GM23338 (cell line): ENCODE measurements around the gene KIF3C. TPM values are rescaled to one million over a fixed set of nuclear protein-coding genes. Genes with fewer than 3 reads are reported as not detected.

ENCODE experiments used
- ATAC-seq: fragments of 200-7000 bp; cut with Tn5 transposase; 3 replicates; pipeline ENCODE4 v1.9.1; 2020
- DNase-seq: peaks from one replicate; pipeline ENCODE4 v3.0.0-alpha.2; 2015; ENCODE audit warnings: low spot score
- H2AFZ ChIP-seq: fragments of 200-600 bp; sonication (generic); 2 replicates; pipeline ENCODE4 v1.8.0; 2016; ENCODE audit warnings: antibody characterized with exemption, mild to moderate bottlenecking, moderate library complexity
- H3F3A ChIP-seq: fragments of 200-600 bp; sonication (generic); replicated peaks from 2 replicates; pipeline ENCODE4 v1.8.0; 2017; ENCODE audit warnings: antibody characterized with exemption, mixed run types, low read depth
- H3K27ac ChIP-seq: fragments of 200-600 bp; sonication (generic); 2 replicates; pipeline ENCODE4 v1.6.1; 2016; ENCODE audit warnings: low read depth
- H3K27me3 ChIP-seq: fragments of 200-600 bp; sonication (generic); 2 replicates; pipeline ENCODE4 v1.8.0; 2016; ENCODE audit warnings: mild to moderate bottlenecking, mixed run types, moderate library complexity; ENCODE audit not compliant: insufficient read depth
- H3K36me3 ChIP-seq: fragments of 200-600 bp; sonication (generic); 2 replicates; pipeline ENCODE4 v1.8.0; 2016; ENCODE audit warnings: mild to moderate bottlenecking; ENCODE audit not compliant: insufficient read depth
- H3K4me1 ChIP-seq: fragments of 200-600 bp; sonication (generic); 2 replicates; pipeline ENCODE4 v1.8.0; 2016; ENCODE audit warnings: mild to moderate bottlenecking, moderate library complexity; ENCODE audit not compliant: insufficient read depth
- H3K4me2 ChIP-seq: fragments of 200-600 bp; sonication (generic); 2 replicates; pipeline ENCODE4 v1.7.1; 2017; ENCODE audit warnings: mixed run types
- H3K4me3 ChIP-seq: fragments of 200-600 bp; sonication (generic); 2 replicates; pipeline ENCODE4 v1.6.1; 2016; ENCODE audit warnings: mixed run types
- H3K79me2 ChIP-seq: fragments of 200-600 bp; sonication (generic); replicated peaks from 2 replicates; pipeline ENCODE4 v1.8.0; 2017; ENCODE audit warnings: mild to moderate bottlenecking; ENCODE audit not compliant: insufficient read depth
- H3K9me2 ChIP-seq: fragments of 200-600 bp; sonication (generic); 2 replicates; pipeline ENCODE4 v1.8.0; 2017; ENCODE audit not compliant: insufficient read depth
- H4K20me1 ChIP-seq: fragments of 200-600 bp; sonication (generic); replicated peaks from 2 replicates; pipeline ENCODE4 v1.8.0; 2017; ENCODE audit warnings: mild to moderate bottlenecking; ENCODE audit not compliant: insufficient read depth
- H3K27ac Mint-ChIP-seq: 2 replicates; pipeline ENCODE4 v1.8.0; 2020; ENCODE audit warnings: inconsistent platforms, mild to moderate bottlenecking, moderate library complexity, mixed read lengths
- H3K27me3 Mint-ChIP-seq: 3 replicates; pipeline ENCODE4 v1.8.0; 2022; ENCODE audit warnings: low read depth, mild to moderate bottlenecking, moderate library complexity, mixed read lengths, inconsistent platforms; ENCODE audit not compliant: insufficient read depth, poor library complexity
- H3K36me3 Mint-ChIP-seq: 3 replicates; pipeline ENCODE4 v1.8.0; 2021; ENCODE audit warnings: low read depth, mild to moderate bottlenecking, inconsistent platforms, moderate library complexity, mixed read lengths
- H3K4me1 Mint-ChIP-seq: 3 replicates; pipeline ENCODE4 v1.8.0; 2020; ENCODE audit warnings: mild to moderate bottlenecking, inconsistent platforms, mixed read lengths
- H3K4me3 Mint-ChIP-seq: 3 replicates; pipeline ENCODE4 v1.8.0; 2021; ENCODE audit warnings: moderate library complexity, mild to moderate bottlenecking, inconsistent platforms, mixed read lengths
- H3K9me3 Mint-ChIP-seq: 3 replicates; pipeline ENCODE4 v1.8.0; 2020; ENCODE audit warnings: moderate library complexity, mild to moderate bottlenecking, inconsistent platforms, mixed read lengths
- STAT1 ChIP-seq: IDR thresholded peaks from one replicate; pipeline ENCODE4 v1.6.1; 2016; ENCODE audit warnings: antibody characterized with exemption; ENCODE audit not compliant: unreplicated experiment
- ZNF331 ChIP-seq: fragments of 250-450 bp; sonication (Bioruptor Pico); IDR thresholded peaks from 2 replicates; pipeline ENCODE4 v1.5.0; 2020; ENCODE audit warnings: low read depth, mild to moderate bottlenecking, moderate library complexity
- polyA plus RNA-seq: library from polyadenylated mRNA; unstranded; fragments of >200 nt; fragmentation: Nextera tagmentation; extraction: Ambion mirVana; gene quantifications from 2 replicates; pipeline ENCODE4 v1.2.1, GENCODE V29; 2016
- total RNA-seq: library from RNA; depleted of rRNA; stranded (reverse); fragments of >200 nt; shearing (Covaris generic); gene quantifications from 2 replicates; pipeline ENCODE4 v1.2.3, GENCODE V29; 2014
- TF ChIP-seq, protein P1 (sequence below): fragments of 250-450 bp; sonication (Bioruptor Pico); IDR thresholded peaks from 2 replicates; pipeline ENCODE4 v1.5.0; 2020; ENCODE audit warnings: mild to moderate bottlenecking, moderate library complexity
- TF ChIP-seq, protein P2 (sequence below): IDR thresholded peaks from one replicate; pipeline ENCODE4 v1.6.1; 2018; ENCODE audit warnings: antibody characterized with exemption; ENCODE audit not compliant: unreplicated experiment

KIF3C gene
- total and polyA plus RNA-seq, 2 experiments from 2014 or later: 14.9 to 40.0 TPM

DNA sequence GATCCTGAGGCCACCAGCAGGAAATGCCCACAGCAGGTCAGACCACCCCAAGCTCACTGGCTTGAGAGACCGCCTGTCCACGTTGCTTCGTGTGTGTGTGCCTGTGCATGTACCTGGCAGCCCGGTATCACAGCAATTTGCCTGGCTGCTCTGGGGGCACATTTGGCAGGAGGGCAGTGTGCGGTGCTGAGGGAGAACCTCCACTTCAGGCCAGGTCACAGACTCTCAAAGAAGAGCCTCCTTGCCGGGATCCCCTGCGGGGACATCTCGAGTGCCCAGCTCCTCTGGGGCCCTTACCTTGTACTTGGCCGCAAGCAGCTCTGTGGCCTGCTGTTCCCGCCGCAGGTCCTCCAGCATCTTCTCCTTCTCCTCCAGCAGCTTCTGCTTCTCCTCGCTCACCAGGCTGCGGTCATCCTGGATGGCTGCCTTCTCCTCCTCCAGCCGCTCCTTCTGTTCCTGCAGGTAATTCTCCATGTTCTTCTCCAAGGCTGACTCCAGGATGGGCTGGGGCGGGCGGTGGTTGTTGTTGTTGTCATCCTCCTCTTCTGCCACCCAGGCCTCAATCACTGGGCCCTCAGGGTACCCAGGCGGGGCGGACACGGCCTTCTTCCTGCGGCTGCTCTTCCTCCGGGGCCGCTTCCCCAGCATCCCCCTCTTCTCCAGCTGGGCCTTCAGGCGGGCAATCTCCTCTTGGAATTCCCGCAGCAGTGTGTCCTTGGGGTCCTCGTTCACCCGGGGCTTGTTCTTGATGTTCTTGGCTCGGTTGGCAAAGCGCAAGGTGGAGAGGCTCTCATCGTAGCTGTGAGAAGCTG, 2.0 kb downstream of the KIF3C start:
- Histone ChIP-seq H3K4me3 (peak overlapping the region; percentile 39; the same call in 1 of the 2 replicates), H2AFZ (no peak overlapping the region), H3K36me3 (no peaks in the 10 kb centered on the region), H3K9me2 (no peaks in the 10 kb centered on the region; the same call in 1 of the 2 replicates), H3K4me1 (peaks cover 34% of the 10 kb centered on the region), H3K79me2 (peaks cover 50% of the 10 kb centered on the region), H3F3A (peaks cover 15% of the 10 kb centered on the region), H4K20me1 (peaks cover 12% of the 10 kb centered on the region), H3K4me2 (peak overlapping the region; percentile 71), H3K27me3 (no peaks in the 10 kb centered on the region), H3K27ac (no peak overlapping the region)
- Mint-ChIP-seq H3K27me3 (peaks cover 18% of the 10 kb centered on the region), H3K9me3 (no peaks in the 10 kb centered on the region; the same call in 1 of the 3 replicates), H3K4me1 (peaks cover 51% of the 10 kb centered on the region), H3K4me3 (peak overlapping the region; percentile 82; the same call in 2 of the 3 replicates), H3K36me3 (peaks cover 40% of the 10 kb centered on the region), H3K27ac (no peak overlapping the region)
- TF ChIP-seq, protein P1, sequence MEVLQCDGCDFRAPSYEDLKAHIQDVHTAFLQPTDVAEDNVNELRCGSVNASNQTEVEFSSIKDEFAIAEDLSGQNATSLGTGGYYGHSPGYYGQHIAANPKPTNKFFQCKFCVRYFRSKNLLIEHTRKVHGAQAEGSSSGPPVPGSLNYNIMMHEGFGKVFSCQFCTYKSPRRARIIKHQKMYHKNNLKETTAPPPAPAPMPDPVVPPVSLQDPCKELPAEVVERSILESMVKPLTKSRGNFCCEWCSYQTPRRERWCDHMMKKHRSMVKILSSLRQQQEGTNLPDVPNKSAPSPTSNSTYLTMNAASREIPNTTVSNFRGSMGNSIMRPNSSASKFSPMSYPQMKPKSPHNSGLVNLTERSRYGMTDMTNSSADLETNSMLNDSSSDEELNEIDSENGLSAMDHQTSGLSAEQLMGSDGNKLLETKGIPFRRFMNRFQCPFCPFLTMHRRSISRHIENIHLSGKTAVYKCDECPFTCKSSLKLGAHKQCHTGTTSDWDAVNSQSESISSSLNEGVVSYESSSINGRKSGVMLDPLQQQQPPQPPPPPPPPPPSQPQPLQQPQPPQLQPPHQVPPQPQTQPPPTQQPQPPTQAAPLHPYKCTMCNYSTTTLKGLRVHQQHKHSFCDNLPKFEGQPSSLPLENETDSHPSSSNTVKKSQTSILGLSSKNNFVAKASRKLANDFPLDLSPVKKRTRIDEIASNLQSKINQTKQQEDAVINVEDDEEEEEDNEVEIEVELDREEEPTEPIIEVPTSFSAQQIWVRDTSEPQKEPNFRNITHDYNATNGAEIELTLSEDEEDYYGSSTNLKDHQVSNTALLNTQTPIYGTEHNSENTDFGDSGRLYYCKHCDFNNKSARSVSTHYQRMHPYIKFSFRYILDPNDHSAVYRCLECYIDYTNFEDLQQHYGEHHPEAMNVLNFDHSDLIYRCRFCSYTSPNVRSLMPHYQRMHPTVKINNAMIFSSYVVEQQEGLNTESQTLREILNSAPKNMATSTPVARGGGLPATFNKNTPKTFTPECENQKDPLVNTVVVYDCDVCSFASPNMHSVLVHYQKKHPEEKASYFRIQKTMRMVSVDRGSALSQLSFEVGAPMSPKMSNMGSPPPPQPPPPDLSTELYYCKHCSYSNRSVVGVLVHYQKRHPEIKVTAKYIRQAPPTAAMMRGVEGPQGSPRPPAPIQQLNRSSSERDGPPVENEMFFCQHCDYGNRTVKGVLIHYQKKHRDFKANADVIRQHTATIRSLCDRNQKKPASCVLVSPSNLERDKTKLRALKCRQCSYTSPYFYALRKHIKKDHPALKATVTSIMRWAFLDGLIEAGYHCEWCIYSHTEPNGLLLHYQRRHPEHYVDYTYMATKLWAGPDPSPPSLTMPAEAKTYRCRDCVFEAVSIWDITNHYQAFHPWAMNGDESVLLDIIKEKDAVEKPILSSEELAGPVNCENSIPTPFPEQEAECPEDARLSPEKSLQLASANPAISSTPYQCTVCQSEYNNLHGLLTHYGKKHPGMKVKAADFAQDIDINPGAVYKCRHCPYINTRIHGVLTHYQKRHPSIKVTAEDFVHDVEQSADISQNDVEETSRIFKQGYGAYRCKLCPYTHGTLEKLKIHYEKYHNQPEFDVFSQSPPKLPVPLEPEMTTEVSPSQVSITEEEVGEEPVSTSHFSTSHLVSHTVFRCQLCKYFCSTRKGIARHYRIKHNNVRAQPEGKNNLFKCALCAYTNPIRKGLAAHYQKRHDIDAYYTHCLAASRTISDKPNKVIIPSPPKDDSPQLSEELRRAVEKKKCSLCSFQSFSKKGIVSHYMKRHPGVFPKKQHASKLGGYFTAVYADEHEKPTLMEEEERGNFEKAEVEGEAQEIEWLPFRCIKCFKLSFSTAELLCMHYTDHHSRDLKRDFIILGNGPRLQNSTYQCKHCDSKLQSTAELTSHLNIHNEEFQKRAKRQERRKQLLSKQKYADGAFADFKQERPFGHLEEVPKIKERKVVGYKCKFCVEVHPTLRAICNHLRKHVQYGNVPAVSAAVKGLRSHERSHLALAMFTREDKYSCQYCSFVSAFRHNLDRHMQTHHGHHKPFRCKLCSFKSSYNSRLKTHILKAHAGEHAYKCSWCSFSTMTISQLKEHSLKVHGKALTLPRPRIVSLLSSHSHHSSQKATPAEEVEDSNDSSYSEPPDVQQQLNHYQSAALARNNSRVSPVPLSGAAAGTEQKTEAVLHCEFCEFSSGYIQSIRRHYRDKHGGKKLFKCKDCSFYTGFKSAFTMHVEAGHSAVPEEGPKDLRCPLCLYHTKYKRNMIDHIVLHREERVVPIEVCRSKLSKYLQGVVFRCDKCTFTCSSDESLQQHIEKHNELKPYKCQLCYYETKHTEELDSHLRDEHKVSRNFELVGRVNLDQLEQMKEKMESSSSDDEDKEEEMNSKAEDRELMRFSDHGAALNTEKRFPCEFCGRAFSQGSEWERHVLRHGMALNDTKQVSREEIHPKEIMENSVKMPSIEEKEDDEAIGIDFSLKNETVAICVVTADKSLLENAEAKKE (CRISPR knock-in tag): no peak
- TF ChIP-seq ZNF331 (CRISPR knock-in tag): no peak
- no peak for DNase-seq
- ATAC-seq: no peak

DNA sequence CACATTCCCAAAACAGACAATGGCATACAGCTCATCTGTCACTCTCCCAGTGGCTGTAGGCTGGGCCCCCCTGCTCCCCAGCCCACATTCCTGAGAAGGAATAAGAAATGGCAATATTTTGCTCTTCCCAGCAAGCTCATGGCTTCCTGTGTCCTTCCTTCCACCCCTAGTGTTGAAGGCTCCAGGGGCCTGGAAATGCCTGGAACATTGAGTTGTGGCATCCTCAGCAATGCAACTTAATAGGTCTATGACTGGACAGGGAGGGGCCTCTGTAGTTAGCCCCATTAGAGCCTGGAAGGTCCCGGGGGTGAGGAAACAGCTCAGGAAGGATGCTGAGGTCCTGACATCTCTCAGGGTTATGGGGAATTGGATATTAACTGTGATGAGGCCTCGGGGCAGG, 3.3 kb downstream of the KIF3C start:
- peak overlapping the region; percentile 71 for H3K4me2 ChIP-seq
- peaks cover 19% of the 10 kb centered on the region for H4K20me1 ChIP-seq
- DNase-seq (no peak), ATAC-seq (no peak)
- TF ChIP-seq STAT1: no peak
- TF ChIP-seq, protein P2, sequence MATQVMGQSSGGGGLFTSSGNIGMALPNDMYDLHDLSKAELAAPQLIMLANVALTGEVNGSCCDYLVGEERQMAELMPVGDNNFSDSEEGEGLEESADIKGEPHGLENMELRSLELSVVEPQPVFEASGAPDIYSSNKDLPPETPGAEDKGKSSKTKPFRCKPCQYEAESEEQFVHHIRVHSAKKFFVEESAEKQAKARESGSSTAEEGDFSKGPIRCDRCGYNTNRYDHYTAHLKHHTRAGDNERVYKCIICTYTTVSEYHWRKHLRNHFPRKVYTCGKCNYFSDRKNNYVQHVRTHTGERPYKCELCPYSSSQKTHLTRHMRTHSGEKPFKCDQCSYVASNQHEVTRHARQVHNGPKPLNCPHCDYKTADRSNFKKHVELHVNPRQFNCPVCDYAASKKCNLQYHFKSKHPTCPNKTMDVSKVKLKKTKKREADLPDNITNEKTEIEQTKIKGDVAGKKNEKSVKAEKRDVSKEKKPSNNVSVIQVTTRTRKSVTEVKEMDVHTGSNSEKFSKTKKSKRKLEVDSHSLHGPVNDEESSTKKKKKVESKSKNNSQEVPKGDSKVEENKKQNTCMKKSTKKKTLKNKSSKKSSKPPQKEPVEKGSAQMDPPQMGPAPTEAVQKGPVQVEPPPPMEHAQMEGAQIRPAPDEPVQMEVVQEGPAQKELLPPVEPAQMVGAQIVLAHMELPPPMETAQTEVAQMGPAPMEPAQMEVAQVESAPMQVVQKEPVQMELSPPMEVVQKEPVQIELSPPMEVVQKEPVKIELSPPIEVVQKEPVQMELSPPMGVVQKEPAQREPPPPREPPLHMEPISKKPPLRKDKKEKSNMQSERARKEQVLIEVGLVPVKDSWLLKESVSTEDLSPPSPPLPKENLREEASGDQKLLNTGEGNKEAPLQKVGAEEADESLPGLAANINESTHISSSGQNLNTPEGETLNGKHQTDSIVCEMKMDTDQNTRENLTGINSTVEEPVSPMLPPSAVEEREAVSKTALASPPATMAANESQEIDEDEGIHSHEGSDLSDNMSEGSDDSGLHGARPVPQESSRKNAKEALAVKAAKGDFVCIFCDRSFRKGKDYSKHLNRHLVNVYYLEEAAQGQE: no peak
- TF ChIP-seq ZNF331 (CRISPR knock-in tag): no peak
- no peaks in the 10 kb centered on the region; the same call in 1 of the 3 replicates for H3K9me3 Mint-ChIP-seq
- peak overlapping the region; percentile 40; the same call in 1 of the 3 replicates for H3K4me3 Mint-ChIP-seq
- no peaks in the 10 kb centered on the region for H3K9me2 ChIP-seq
- H3K36me3 Mint-ChIP-seq: peaks cover 43% of the 10 kb centered on the region
- no peaks in the 10 kb centered on the region for H3K36me3 ChIP-seq
- peaks cover 51% of the 10 kb centered on the region for H3K4me1 Mint-ChIP-seq
- H3F3A ChIP-seq: peaks cover 10% of the 10 kb centered on the region
- no peaks in the 10 kb centered on the region for H3K27me3 ChIP-seq
- H3K27me3 Mint-ChIP-seq: peaks cover 18% of the 10 kb centered on the region
- peak overlapping the region; percentile 59; the same call in 1 of the 2 replicates for H3K27ac ChIP-seq
- H3K79me2 ChIP-seq: peaks cover 55% of the 10 kb centered on the region
- peak overlapping the region; percentile 39 for H3K4me3 ChIP-seq
- H2AFZ ChIP-seq: no peak overlapping the region
- H3K27ac Mint-ChIP-seq: no peak overlapping the region
- peaks cover 34% of the 10 kb centered on the region for H3K4me1 ChIP-seq
